Measurements from ENCODE around the gene ANKRD66. TPM values are rescaled to one million over a fixed set of nuclear protein-coding genes. Genes with fewer than 3 reads are reported as not detected.

Gene ANKRD66
- total and polyA plus RNA-seq, 2 donors (not counting 3 experiments of a cell fraction or from before 2014, with no cell fraction given), result not detected

DNA sequence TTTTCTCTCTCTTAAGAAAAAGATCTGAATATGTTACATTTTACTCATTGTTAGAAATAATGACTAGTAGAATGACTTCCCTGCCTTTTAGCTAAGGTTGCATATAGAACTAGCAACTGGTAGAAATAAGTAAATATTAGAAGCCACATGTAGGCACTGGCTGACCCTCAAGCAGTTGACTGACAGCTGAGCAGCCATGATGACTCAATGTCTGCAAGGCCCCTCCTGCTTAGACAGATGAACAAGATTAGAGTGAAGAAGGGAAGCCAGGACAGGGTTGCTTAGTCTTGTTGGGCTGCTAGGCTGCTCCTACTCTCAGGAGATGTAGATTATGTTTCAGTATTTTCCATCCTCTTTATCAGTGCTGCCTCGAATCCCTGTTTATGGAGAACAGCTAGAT, 52.9 kb downstream of the ANKRD66 start:
- dilution Hi-C loops (cut with MboI; ENCODE audit: extremely low pct_ligation_motif_present, low sequenced_read_pairs) (no loop called here), intact Hi-C loops (cut with micrococcal nuclease) (no loop called here)
- Histone ChIP-seq H4K20me1 (replicated peaks; ENCODE audit: control insufficient read depth, extremely low read depth, insufficient read depth, low read length) (no peaks in the 10 kb centered on the region), H3K9me1 (replicated peaks; ENCODE audit: control insufficient read depth, extremely low read depth, insufficient read depth, low read length) (no peaks in the 10 kb centered on the region), H2AFZ (ENCODE audit: low read depth, low read length) (no peak overlapping the region), H3K9ac (replicated peaks; ENCODE audit: extremely low read depth, insufficient read depth, low read length) (no peak overlapping the region), H3K79me2 (ENCODE audit: control insufficient read depth, insufficient read depth, low read length) (no peaks in the 10 kb centered on the region), H3K4me3 (replicated peaks in 1 of 3; ENCODE audit: insufficient read depth in 1 of 3, low read depth in 1 of 3, low read length in 3 of 3) (no peak overlapping the region), H3K27ac (ENCODE audit: insufficient read depth, low read depth, low read length) (no peak overlapping the region), H3K4me2 (ENCODE audit: insufficient read depth, low read length) (no peak overlapping the region), H3K9me3 (replicated peaks; ENCODE audit: control insufficient read depth, insufficient read depth, low read length) (no peaks in the 10 kb centered on the region), H3K27me3 (ENCODE audit: control insufficient read depth in 2 of 2, insufficient read depth in 2 of 2, low read length in 2 of 2) (peaks cover 0 to 6% of the 10 kb centered on the region in 2 experiments), H3K36me3 (ENCODE audit: control insufficient read depth in 2 of 2, extremely low read depth in 1 of 2, insufficient read depth in 2 of 2, low read length in 2 of 2) (no peaks in the 10 kb centered on the region), H3K4me1 (ENCODE audit: control insufficient read depth, extremely low read depth, insufficient read depth, low read length) (no peaks in the 10 kb centered on the region)
- FAIRE-seq (no peak), DNase-seq (ENCODE audit: low read depth, low spot score) (no peak)
- ChIA-PET CTCF (no interaction called here), POLR2A (no interaction called here)
- no peak for TF ChIP-seq GATA2 (IDR thresholded peaks at IDR 0.05; ENCODE audit: insufficient read depth, insufficient read length, low read depth, low read length)
- TF ChIP-seq, protein P1, sequence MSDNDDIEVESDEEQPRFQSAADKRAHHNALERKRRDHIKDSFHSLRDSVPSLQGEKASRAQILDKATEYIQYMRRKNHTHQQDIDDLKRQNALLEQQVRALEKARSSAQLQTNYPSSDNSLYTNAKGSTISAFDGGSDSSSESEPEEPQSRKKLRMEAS (IDR thresholded peaks at IDR 0.05; ENCODE audit: insufficient read depth, insufficient read length), result no peak
- no peak for TF ChIP-seq JUN (IDR thresholded peaks at IDR 0.05; ENCODE audit: borderline replicate concordance, insufficient read depth, insufficient read length, low read depth)
- BruUV-seq (replicated peaks), result no TSS peak

DNA sequence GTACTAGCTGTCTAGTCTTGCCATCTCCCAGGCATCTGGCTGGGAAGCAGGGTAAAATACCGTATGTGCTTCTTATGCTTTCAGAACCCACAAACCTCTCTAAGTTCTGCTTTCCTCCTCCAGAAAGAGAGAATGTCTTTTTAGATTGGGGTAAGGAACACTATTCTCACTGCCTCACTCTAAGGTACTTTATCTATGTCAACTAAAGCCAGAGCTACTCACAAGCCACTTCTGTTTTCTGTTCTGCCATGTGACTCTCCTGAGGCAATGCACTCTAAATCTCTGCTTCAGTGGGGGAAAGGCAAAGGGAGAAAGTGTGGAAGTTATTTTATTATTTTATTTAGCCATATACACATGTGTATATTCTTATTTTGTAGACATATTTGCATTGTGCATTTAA, 62.1 kb downstream of the ANKRD66 start:
- ChIA-PET POLR2A (no interaction called here), CTCF (no interaction called here)
- H3K27ac ChIP-seq (ENCODE audit: insufficient read depth, low read depth, low read length), result no peak overlapping the region
- intact Hi-C loops (cut with micrococcal nuclease), result no loop called here
- H3K9me3 ChIP-seq (replicated peaks; ENCODE audit: control insufficient read depth, insufficient read depth, low read length), result no peaks in the 10 kb centered on the region
- no peaks in the 10 kb centered on the region for H3K9me1 ChIP-seq (replicated peaks; ENCODE audit: control insufficient read depth, extremely low read depth, insufficient read depth, low read length)
- peaks cover 7 to 16% of the 10 kb centered on the region in 2 experiments for H3K27me3 ChIP-seq (ENCODE audit: control insufficient read depth in 2 of 2, insufficient read depth in 2 of 2, low read length in 2 of 2)
- no peak overlapping the region for H2AFZ ChIP-seq (ENCODE audit: low read depth, low read length)
- no peak overlapping the region for H3K4me2 ChIP-seq (ENCODE audit: insufficient read depth, low read length)
- no TSS peak for BruUV-seq (replicated peaks)
- no peaks in the 10 kb centered on the region for H4K20me1 ChIP-seq (replicated peaks; ENCODE audit: control insufficient read depth, extremely low read depth, insufficient read depth, low read length)
- H3K9ac ChIP-seq (replicated peaks; ENCODE audit: extremely low read depth, insufficient read depth, low read length), result no peak overlapping the region
- H3K79me2 ChIP-seq (ENCODE audit: control insufficient read depth, insufficient read depth, low read length), result no peaks in the 10 kb centered on the region
- DNase-seq (ENCODE audit: low read depth, low spot score) (no peak), FAIRE-seq (no peak)
- no peaks in the 10 kb centered on the region for H3K4me1 ChIP-seq (ENCODE audit: control insufficient read depth, extremely low read depth, insufficient read depth, low read length)
- TF ChIP-seq POLR2A (IDR thresholded peaks at IDR 0.05; ENCODE audit: low read depth, low read length) (no peak), GATA2 (IDR thresholded peaks at IDR 0.05; ENCODE audit: insufficient read depth, insufficient read length, low read depth, low read length) (no peak), FOS (IDR thresholded peaks at IDR 0.05; ENCODE audit: borderline replicate concordance, insufficient read depth, low read length) (no peak), POLR2AphosphoS5 (IDR thresholded peaks at IDR 0.05; ENCODE audit: insufficient read depth, low read depth, low read length) (no peak), EZH2 (IDR thresholded peaks at IDR 0.05; ENCODE audit: borderline replicate concordance, low read depth, low read length, severe bottlenecking) (no peak), MYC (IDR thresholded peaks at IDR 0.05; ENCODE audit: low read depth, low read length) (no peak), JUN (IDR thresholded peaks at IDR 0.05; ENCODE audit: borderline replicate concordance, insufficient read depth, insufficient read length, low read depth) (no peak)
- TF ChIP-seq, protein P2, sequence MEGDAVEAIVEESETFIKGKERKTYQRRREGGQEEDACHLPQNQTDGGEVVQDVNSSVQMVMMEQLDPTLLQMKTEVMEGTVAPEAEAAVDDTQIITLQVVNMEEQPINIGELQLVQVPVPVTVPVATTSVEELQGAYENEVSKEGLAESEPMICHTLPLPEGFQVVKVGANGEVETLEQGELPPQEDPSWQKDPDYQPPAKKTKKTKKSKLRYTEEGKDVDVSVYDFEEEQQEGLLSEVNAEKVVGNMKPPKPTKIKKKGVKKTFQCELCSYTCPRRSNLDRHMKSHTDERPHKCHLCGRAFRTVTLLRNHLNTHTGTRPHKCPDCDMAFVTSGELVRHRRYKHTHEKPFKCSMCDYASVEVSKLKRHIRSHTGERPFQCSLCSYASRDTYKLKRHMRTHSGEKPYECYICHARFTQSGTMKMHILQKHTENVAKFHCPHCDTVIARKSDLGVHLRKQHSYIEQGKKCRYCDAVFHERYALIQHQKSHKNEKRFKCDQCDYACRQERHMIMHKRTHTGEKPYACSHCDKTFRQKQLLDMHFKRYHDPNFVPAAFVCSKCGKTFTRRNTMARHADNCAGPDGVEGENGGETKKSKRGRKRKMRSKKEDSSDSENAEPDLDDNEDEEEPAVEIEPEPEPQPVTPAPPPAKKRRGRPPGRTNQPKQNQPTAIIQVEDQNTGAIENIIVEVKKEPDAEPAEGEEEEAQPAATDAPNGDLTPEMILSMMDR (IDR thresholded peaks at IDR 0.05; ENCODE audit: extremely low read depth in 1 of 2, insufficient read depth in 1 of 2, low read depth in 1 of 2, low read length in 2 of 2), result no peak
- TF ChIP-seq, protein P1 (IDR thresholded peaks at IDR 0.05; ENCODE audit: insufficient read depth, insufficient read length), result no peak
- dilution Hi-C loops (cut with MboI; ENCODE audit: extremely low pct_ligation_motif_present, low sequenced_read_pairs), result no loop called here
- no peaks in the 10 kb centered on the region for H3K36me3 ChIP-seq (ENCODE audit: control insufficient read depth in 2 of 2, extremely low read depth in 1 of 2, insufficient read depth in 2 of 2, low read length in 2 of 2)
- no peak overlapping the region for H3K4me3 ChIP-seq (replicated peaks in 1 of 3; ENCODE audit: insufficient read depth in 1 of 3, low read depth in 1 of 3, low read length in 3 of 3)
